Loucy (cell line): ENCODE results near the gene FOXP1.

ENCODE experiments used
- H2AFZ ChIP-seq: fragments of 200-600 bp; sonication (generic); 2 replicates; pipeline ENCODE4 v1.6.0; 2016; ENCODE audit warnings: antibody characterized with exemption, mild to moderate bottlenecking, low read length, moderate library complexity
- H3F3A ChIP-seq: fragments of 200-600 bp; 2 replicates; pipeline ENCODE4 v1.6.0; 2016; ENCODE audit warnings: antibody characterized with exemption, low read depth, mild to moderate bottlenecking
- H3K27me3 ChIP-seq: fragments of 200-600 bp; sonication (generic); 2 replicates; pipeline ENCODE4 v1.6.1; 2014; ENCODE audit warnings: low read length, mild to moderate bottlenecking; ENCODE audit not compliant: insufficient read depth, poor library complexity, severe bottlenecking
- H3K36me3 ChIP-seq: fragments of 200-600 bp; sonication (generic); 2 replicates; pipeline ENCODE4 v1.6.1; 2016; ENCODE audit warnings: low read length; ENCODE audit not compliant: insufficient read depth
- H3K4me1 ChIP-seq: fragments of 200-600 bp; sonication (generic); 2 replicates; pipeline ENCODE4 v1.5.1; 2014; ENCODE audit warnings: low read length, mild to moderate bottlenecking; ENCODE audit not compliant: insufficient read depth, poor library complexity, severe bottlenecking
- H3K4me2 ChIP-seq: fragments of 200-600 bp; sonication (generic); 2 replicates; pipeline ENCODE4 v1.6.0; 2014; ENCODE audit warnings: antibody characterized with exemption, low read length, low read depth, mild to moderate bottlenecking; ENCODE audit not compliant: poor library complexity, severe bottlenecking
- H3K4me3 ChIP-seq: fragments of 200-600 bp; sonication (generic); 2 replicates; pipeline ENCODE4 v1.5.1; 2014; ENCODE audit warnings: low read length, mild to moderate bottlenecking, mixed read lengths; ENCODE audit not compliant: poor library complexity, severe bottlenecking
- H3K79me2 ChIP-seq: fragments of 200-600 bp; sonication (generic); 2 replicates; pipeline ENCODE4 v1.6.1; 2014; ENCODE audit warnings: low read length; ENCODE audit not compliant: insufficient read depth
- H3K9ac ChIP-seq: fragments of 200-600 bp; sonication (generic); 2 replicates; pipeline ENCODE4 v1.6.0; 2014; ENCODE audit warnings: mild to moderate bottlenecking, low read depth, low read length, moderate library complexity; ENCODE audit not compliant: poor library complexity, severe bottlenecking
- H3K9me2 ChIP-seq: fragments of 200-600 bp; sonication (generic); replicated peaks from 2 replicates; pipeline ENCODE4 v1.6.1; 2016; ENCODE audit warnings: low read depth, low read length, mixed read lengths
- H3K9me3 ChIP-seq: fragments of 200-600 bp; sonication (generic); 2 replicates; pipeline ENCODE4 v1.6.1; 2014; ENCODE audit warnings: mild to moderate bottlenecking, antibody characterized with exemption, low read length, low read depth; ENCODE audit not compliant: insufficient read depth
- H4K20me1 ChIP-seq: fragments of 200-600 bp; sonication (generic); 2 replicates; pipeline ENCODE4 v1.6.0; 2014; ENCODE audit warnings: antibody characterized with exemption, low read length, mild to moderate bottlenecking; ENCODE audit not compliant: insufficient read depth, poor library complexity, severe bottlenecking
- CTCF ChIP-seq: fragments of 200-600 bp; sonication (generic); conservative IDR thresholded peaks from 2 replicates; pipeline ENCODE4 v1.5.1; 2014; ENCODE audit warnings: mild to moderate bottlenecking, antibody characterized with exemption, low read length
- EZH2phosphoT487 ChIP-seq: fragments of 200-600 bp; IDR thresholded peaks from 2 replicates; pipeline ENCODE4 v1.6.1; 2018; ENCODE audit warnings: antibody characterized with exemption, mild to moderate bottlenecking, moderate library complexity, borderline replicate concordance

The FOXP1 gene

GRCh38 chr3:71030748-71031147 lies 552.8 kb downstream of the FOXP1 start:
- no peaks in the 10 kb centered on the region for H3K9me2 ChIP-seq
- peaks cover 54% of the 10 kb centered on the region; the same call in 1 of the 2 replicates for H3K36me3 ChIP-seq
- no peak overlapping the region for H2AFZ ChIP-seq
- no peaks in the 10 kb centered on the region for H3K9me3 ChIP-seq
- no peaks in the 10 kb centered on the region for H3F3A ChIP-seq
- H3K4me2 ChIP-seq = no peak overlapping the region
- H4K20me1 ChIP-seq = peaks cover 8% of the 10 kb centered on the region
- peaks cover 52% of the 10 kb centered on the region; the same call in 1 of the 2 replicates for H3K79me2 ChIP-seq
- no peak overlapping the region for H3K4me3 ChIP-seq
- no peaks in the 10 kb centered on the region for H3K27me3 ChIP-seq
- H3K9ac ChIP-seq = no peak overlapping the region
- TF ChIP-seq CTCF = no peak
- no peak for TF ChIP-seq EZH2phosphoT487
- peaks cover 10% of the 10 kb centered on the region for H3K4me1 ChIP-seq

- H3K4me2 ChIP-seq = no peak overlapping the region
- no peaks in the 10 kb centered on the region for H3K9me3 ChIP-seq
- H3K79me2 ChIP-seq = peaks cover 44% of the 10 kb centered on the region; the same call in 1 of the 2 replicates
- H3K36me3 ChIP-seq = peaks cover 47% of the 10 kb centered on the region; the same call in 1 of the 2 replicates
- no peak overlapping the region for H2AFZ ChIP-seq
- H3K4me1 ChIP-seq = peaks cover 3% of the 10 kb centered on the region
- H3K9me2 ChIP-seq = no peaks in the 10 kb centered on the region
- no peak overlapping the region for H3K4me3 ChIP-seq
- no peaks in the 10 kb centered on the region for H4K20me1 ChIP-seq
- H3F3A ChIP-seq = no peaks in the 10 kb centered on the region
- TF ChIP-seq EZH2phosphoT487 = no peak
- no peak for TF ChIP-seq CTCF
- no peaks in the 10 kb centered on the region for H3K27me3 ChIP-seq
- H3K9ac ChIP-seq = no peak overlapping the region
These were observed 553.8 kb downstream of the FOXP1 start for GRCh38 chr3:71029770-71030169.

GRCh38 chr3:71028802-71029201 lies 554.7 kb downstream of the FOXP1 start:
- H3K4me3 ChIP-seq = no peak overlapping the region
- H3F3A ChIP-seq = no peaks in the 10 kb centered on the region
- TF ChIP-seq CTCF = no peak
- TF ChIP-seq EZH2phosphoT487 = no peak
- peaks cover 44% of the 10 kb centered on the region; the same call in 1 of the 2 replicates for H3K36me3 ChIP-seq
- no peaks in the 10 kb centered on the region for H4K20me1 ChIP-seq
- H3K9ac ChIP-seq = no peak overlapping the region
- H2AFZ ChIP-seq = no peak overlapping the region
- no peaks in the 10 kb centered on the region for H3K9me2 ChIP-seq
- peaks cover 3% of the 10 kb centered on the region for H3K4me1 ChIP-seq
- H3K9me3 ChIP-seq = no peaks in the 10 kb centered on the region
- H3K79me2 ChIP-seq = peaks cover 35% of the 10 kb centered on the region; the same call in 1 of the 2 replicates
- no peak overlapping the region for H3K4me2 ChIP-seq
- H3K27me3 ChIP-seq = no peaks in the 10 kb centered on the region
